HG02885 (cell line): Measurements from ENCODE around the gene KXD1.
"Not testable (repeated sequence)": the region's sequence is repeated elsewhere in the genome, so short reads cannot be mapped to it uniquely, and the experiment has no call there.

Experiments
- ATAC-seq: cut with Tn5 transposase; IDR thresholded peaks from one replicate; pipeline ENCODE4 v1.9.1; 2021; ENCODE audit warnings: mild to moderate bottlenecking; ENCODE audit not compliant: unreplicated experiment, poor library complexity

Gene KXD1

GRCh38 chr19:18557411-18558201, at the start of gene KXD1:
Gene KXD1 (plus strand): TSS chr19:18557870. CDS start chr19:18562057, 4,187 bp downstream.
- peak; percentile 94 for ATAC-seq

GRCh38 chr19:18508585-18508984, 49.1 kb upstream of the KXD1 start:
- no peak for ATAC-seq

- ATAC-seq, result no peak
Measured at GRCh38 chr19:18510216-18510615, 47.5 kb upstream of the KXD1 start.

GRCh38 chr19:18513868-18514267, 43.8 kb upstream of the KXD1 start:
- no peak for ATAC-seq

- ATAC-seq, result no peak
Measured at GRCh38 chr19:18514800-18515682, 42.6 kb upstream of the KXD1 start.

GRCh38 chr19:18515959-18516358, 41.7 kb upstream of the KXD1 start:
- no peak for ATAC-seq

- no peak for ATAC-seq
Measured at GRCh38 chr19:18517606-18518005, 40.1 kb upstream of the KXD1 start.

GRCh38 chr19:18518639-18519038, 39.0 kb upstream of the KXD1 start:
- ATAC-seq, result no peak

- no peak for ATAC-seq
Measured at GRCh38 chr19:18519962-18520847, 37.5 kb upstream of the KXD1 start.

GRCh38 chr19:18520848-18521691, 36.6 kb upstream of the KXD1 start:
- no peak for ATAC-seq

- no peak for ATAC-seq
Measured at GRCh38 chr19:18521692-18522123, 36.0 kb upstream of the KXD1 start, which contains the start of gene ELL. Gene ELL (minus strand): TSS chr19:18522070. CDS start chr19:18522055, 15 bp downstream.

- ATAC-seq, result peak; percentile 89
Measured at GRCh38 chr19:18522124-18522861, 35.4 kb upstream of the KXD1 start.

GRCh38 chr19:18522862-18523440, 34.7 kb upstream of the KXD1 start:
- ATAC-seq, result not testable (repeated sequence)

GRCh38 chr19:18523841-18524240, 33.8 kb upstream of the KXD1 start:
- no peak for ATAC-seq

- no peak for ATAC-seq
Measured at GRCh38 chr19:18526316-18526715, 31.4 kb upstream of the KXD1 start.

GRCh38 chr19:18529782-18530181, 27.9 kb upstream of the KXD1 start:
- ATAC-seq, result no peak

GRCh38 chr19:18531485-18531884, 26.2 kb upstream of the KXD1 start:
- ATAC-seq, result no peak

- ATAC-seq, result no peak
Measured at GRCh38 chr19:18532168-18532890, 25.3 kb upstream of the KXD1 start.
